Coronary artery (tissue), 2 donors: Measurements from ENCODE around the gene MRPL37.
"Not testable (repeated sequence)": the region's sequence is repeated elsewhere in the genome, so short reads cannot be mapped to it uniquely, and the experiment has no call there.

ENCODE experiments used
- DNase-seq: peaks from one replicate; pipeline ENCODE4 v3.0.0-alpha.2; 2017; ENCODE audit warnings: low spot score
- H3K27ac ChIP-seq, 2 donors: fragments of 200-600 bp; sonication (generic); one replicate each; pipeline ENCODE4 v1.5.1; 2016 to 2019
- H3K4me3 ChIP-seq: fragments of 200-600 bp; sonication (generic); 2 replicates; pipeline ENCODE4 v1.5.1; 2016; ENCODE audit warnings: mild to moderate bottlenecking, moderate library complexity
- CTCF ChIP-seq: fragments of 200-600 bp; sonication (generic); IDR thresholded peaks from one replicate; pipeline ENCODE4 v1.5.1; 2019; ENCODE audit warnings: antibody characterized with exemption

MRPL37 gene

GRCh38 chr1:54230507-54231339 lies 30.8 kb downstream of the MRPL37 start:
- no peak for DNase-seq
- TF ChIP-seq CTCF = no peak

GRCh38 chr1:54233196-54233595 lies 33.2 kb downstream of the MRPL37 start:
- DNase-seq, H3K4me3 ChIP-seq, H3K27ac ChIP-seq: not testable (repeated sequence)

More at GRCh38 chr1:54230507-54231339, 30.8 kb downstream of the MRPL37 start:
- Histone ChIP-seq H3K4me3 (no peak overlapping the region), H3K27ac (no peak overlapping the region)

GRCh38 chr1:54234284-54234683 lies 34.3 kb downstream of the MRPL37 start:
- no peak for DNase-seq
- H3K27ac ChIP-seq = no peak overlapping the region
- no peak for TF ChIP-seq CTCF
- no peak overlapping the region for H3K4me3 ChIP-seq

- no peak for TF ChIP-seq CTCF
- DNase-seq = no peak
- H3K27ac ChIP-seq = no peak overlapping the region
- H3K4me3 ChIP-seq = no peak overlapping the region
Observed at GRCh38 chr1:54237586-54237985, 37.6 kb downstream of the MRPL37 start.

- DNase-seq = no peak
- Histone ChIP-seq H3K4me3 (no peak overlapping the region), H3K27ac (no peak overlapping the region)
- TF ChIP-seq CTCF = no peak
Observed at GRCh38 chr1:54238353-54239034, 38.5 kb downstream of the MRPL37 start.

- Histone ChIP-seq H3K27ac (peak overlapping the region in 1 of 2 donors; percentile 36), H3K4me3 (no peak overlapping the region)
- TF ChIP-seq CTCF = no peak
- DNase-seq = no peak
Observed at GRCh38 chr1:54239035-54239383, 39.0 kb downstream of the MRPL37 start.

- no peak for DNase-seq
- no peak overlapping the region for H3K4me3 ChIP-seq
- H3K27ac ChIP-seq = peak overlapping the region in 1 of 2 donors; percentile 36
- TF ChIP-seq CTCF = no peak
Observed at GRCh38 chr1:54239631-54240031, 39.7 kb downstream of the MRPL37 start.
